ENCODE results near the gene PTCHD4. TPM values are rescaled to one million over a fixed set of nuclear protein-coding genes. Genes with fewer than 3 reads are reported as not detected.

Gene PTCHD4
- polyA plus RNA-seq, 1 donor from 2014 or later, result 3.4 TPM

- no peaks in the 10 kb centered on the region for H3K79me2 ChIP-seq (replicated peaks; ENCODE audit: insufficient read depth, low read length)
- no peak overlapping the region for H3K4me3 ChIP-seq (ENCODE audit: low read length)
- no peaks in the 10 kb centered on the region for H3K9me2 ChIP-seq (ENCODE audit: insufficient read depth, low read length)
- H3K9ac ChIP-seq (ENCODE audit: low read length), result no peak overlapping the region
- H3F3A ChIP-seq (ENCODE audit: insufficient read depth, low read length, poor library complexity, severe bottlenecking), result no peaks in the 10 kb centered on the region
- H3K9me3 ChIP-seq (ENCODE audit: low read length), result no peaks in the 10 kb centered on the region
- H3K27me3 ChIP-seq (ENCODE audit: insufficient read depth, low read depth, low read length), result no peaks in the 10 kb centered on the region
- H2AFZ ChIP-seq (ENCODE audit: low read depth, low read length), result no peak overlapping the region
- no peaks in the 10 kb centered on the region for H3K36me3 ChIP-seq (ENCODE audit: insufficient read depth, low read length)
- no peaks in the 10 kb centered on the region for H4K20me1 ChIP-seq (ENCODE audit: insufficient read depth)
- no peak overlapping the region for H3K4me2 ChIP-seq (ENCODE audit: low read length)
- TF ChIP-seq MXI1 (conservative IDR thresholded peaks at IDR 0.05; ENCODE audit: poor library complexity, severe bottlenecking), result no peak
- TF ChIP-seq CTCF (IDR thresholded peaks at IDR 0.05; ENCODE audit: poor library complexity, severe bottlenecking), result no peak
- no peak for TF ChIP-seq REST (IDR thresholded peaks at IDR 0.05; ENCODE audit: borderline replicate concordance)
- no peak for TF ChIP-seq RAD21 (conservative IDR thresholded peaks at IDR 0.05)
- TF ChIP-seq EZH2 (IDR thresholded peaks at IDR 0.05; ENCODE audit: borderline replicate concordance, insufficient read depth, low read length, poor library complexity, severe bottlenecking), result no peak
- TF ChIP-seq TAF1 (IDR thresholded peaks at IDR 0.05; ENCODE audit: low read depth), result no peak
- no peak for TF ChIP-seq SMC3 (conservative IDR thresholded peaks at IDR 0.05; ENCODE audit: poor library complexity)
- no peak for TF ChIP-seq POLR2AphosphoS5 (IDR thresholded peaks at IDR 0.05)
- H3K27ac ChIP-seq (ENCODE audit: low read length), result no peak overlapping the region
Observed at GRCh38 chr6:48085131-48085741, 25.8 kb downstream of the PTCHD4 start.

- Histone ChIP-seq H3K4me2 (ENCODE audit: low read length) (no peak overlapping the region), H2AFZ (ENCODE audit: low read depth, low read length) (no peak overlapping the region), H4K20me1 (ENCODE audit: insufficient read depth) (no peaks in the 10 kb centered on the region), H3F3A (ENCODE audit: insufficient read depth, low read length, poor library complexity, severe bottlenecking) (no peaks in the 10 kb centered on the region), H3K9ac (ENCODE audit: low read length) (no peak overlapping the region), H3K9me2 (ENCODE audit: insufficient read depth, low read length) (no peaks in the 10 kb centered on the region), H3K4me3 (ENCODE audit: low read length) (no peak overlapping the region), H3K27me3 (ENCODE audit: insufficient read depth, low read depth, low read length) (no peaks in the 10 kb centered on the region), H3K36me3 (ENCODE audit: insufficient read depth, low read length) (no peaks in the 10 kb centered on the region), H3K79me2 (replicated peaks; ENCODE audit: insufficient read depth, low read length) (no peaks in the 10 kb centered on the region), H3K9me3 (ENCODE audit: low read length) (no peaks in the 10 kb centered on the region), H3K27ac (ENCODE audit: low read length) (no peak overlapping the region)
- TF ChIP-seq TAF1 (IDR thresholded peaks at IDR 0.05; ENCODE audit: low read depth) (no peak), POLR2AphosphoS5 (IDR thresholded peaks at IDR 0.05) (no peak), SMC3 (conservative IDR thresholded peaks at IDR 0.05; ENCODE audit: poor library complexity) (no peak), EP300 (conservative IDR thresholded peaks at IDR 0.05; ENCODE audit: poor library complexity, severe bottlenecking) (no peak)
Observed at GRCh38 chr6:48084201-48084600, 26.8 kb downstream of the PTCHD4 start.
